ENCODE results near the gene LGI4.
"Not testable (repeated sequence)": the region's sequence is repeated elsewhere in the genome, so short reads cannot be mapped to it uniquely, and the experiment has no call there.

GRCh38 chr19:35103614-35104013 is 31.2 kb downstream of the LGI4 start:
- not testable (repeated sequence) for TF ChIP-seq CTCF (IDR thresholded peaks at IDR 0.05; ENCODE audit: insufficient read depth, low read length, poor library complexity, severe bottlenecking); EZH2phosphoT487 (conservative IDR thresholded peaks at IDR 0.05; ENCODE audit: low read length)
